ENCODE data around the gene CNTFR. TPM values are rescaled to one million over a fixed set of nuclear protein-coding genes. Genes with fewer than 3 reads are reported as not detected.
A peak's percentile ranks its signal among the peaks of the same experiment; 100 is the strongest.

The CNTFR gene
- total and polyA plus RNA-seq, 4 donors = 0.75 to 3.3 (median 2.0) TPM

DNA sequence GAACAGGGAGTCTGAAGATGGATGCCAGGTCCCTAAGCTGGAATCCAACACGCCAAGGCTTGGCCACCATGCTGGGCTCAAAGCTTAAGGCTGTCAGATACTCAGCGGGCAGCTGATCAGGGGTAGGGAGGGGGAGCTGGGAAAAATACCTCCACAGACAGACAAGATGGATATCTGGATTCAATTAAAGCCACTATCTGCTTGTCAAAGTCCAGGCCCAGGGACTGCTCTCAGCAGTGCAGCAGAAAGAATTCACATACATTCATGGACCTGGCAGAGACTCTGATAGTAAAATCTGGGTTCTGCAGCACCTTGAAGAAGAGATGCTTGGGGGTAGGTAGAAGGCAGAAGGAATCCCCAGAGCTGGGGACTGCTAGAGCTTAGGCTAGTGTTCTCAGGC lies 25.6 kb upstream of the CNTFR start:
- no peaks in the 10 kb centered on the region for H3K27me3 ChIP-seq (ENCODE audit: control insufficient read depth in 4 of 4, insufficient read depth in 4 of 4, low read length in 3 of 4)
- no peaks in the 10 kb centered on the region for H3K9me3 ChIP-seq (ENCODE audit: control insufficient read depth in 4 of 4, low read length in 3 of 4)
- DNase-seq (ENCODE audit: low spot score) = no peak
- H3K4me3 ChIP-seq (ENCODE audit: low read depth in 1 of 3, low read length in 3 of 3) = no peak overlapping the region
- peaks cover 0 to 35% (median 19%) of the 10 kb centered on the region in 4 donors for H3K36me3 ChIP-seq (ENCODE audit: control insufficient read depth in 4 of 4, insufficient read depth in 3 of 4, low read depth in 1 of 4, low read length in 3 of 4)
- no peak overlapping the region for H3K9ac ChIP-seq (ENCODE audit: low read depth in 1 of 2, low read length in 2 of 2)
- H3K4me1 ChIP-seq (ENCODE audit: control insufficient read depth in 4 of 4, insufficient read depth in 4 of 4, low read length in 3 of 4) = peaks cover 10 to 37% (median 31%) of the 10 kb centered on the region in 4 donors
- TF ChIP-seq EGR1 (IDR thresholded peaks at IDR 0.05; ENCODE audit: low read depth in 2 of 2) (no peak), SP1 (IDR thresholded peaks at IDR 0.05) (no peak), HNF4A (conservative IDR thresholded peaks at IDR 0.05) (no peak), YY1 (IDR thresholded peaks at IDR 0.05) (no peak), NR2F2 (IDR thresholded peaks at IDR 0.05) (no peak), FOXA2 (IDR thresholded peaks at IDR 0.05) (no peak), TAF1 (conservative IDR thresholded peaks at IDR 0.05) (no peak), GABPA (IDR thresholded peaks at IDR 0.05 in 1 of 2, conservative IDR thresholded peaks at IDR 0.05 in 1 of 2) (no peak), FOXA1 (IDR thresholded peaks at IDR 0.05) (no peak), HNF4G (IDR thresholded peaks at IDR 0.05) (no peak)
- TF ChIP-seq, protein P1, sequence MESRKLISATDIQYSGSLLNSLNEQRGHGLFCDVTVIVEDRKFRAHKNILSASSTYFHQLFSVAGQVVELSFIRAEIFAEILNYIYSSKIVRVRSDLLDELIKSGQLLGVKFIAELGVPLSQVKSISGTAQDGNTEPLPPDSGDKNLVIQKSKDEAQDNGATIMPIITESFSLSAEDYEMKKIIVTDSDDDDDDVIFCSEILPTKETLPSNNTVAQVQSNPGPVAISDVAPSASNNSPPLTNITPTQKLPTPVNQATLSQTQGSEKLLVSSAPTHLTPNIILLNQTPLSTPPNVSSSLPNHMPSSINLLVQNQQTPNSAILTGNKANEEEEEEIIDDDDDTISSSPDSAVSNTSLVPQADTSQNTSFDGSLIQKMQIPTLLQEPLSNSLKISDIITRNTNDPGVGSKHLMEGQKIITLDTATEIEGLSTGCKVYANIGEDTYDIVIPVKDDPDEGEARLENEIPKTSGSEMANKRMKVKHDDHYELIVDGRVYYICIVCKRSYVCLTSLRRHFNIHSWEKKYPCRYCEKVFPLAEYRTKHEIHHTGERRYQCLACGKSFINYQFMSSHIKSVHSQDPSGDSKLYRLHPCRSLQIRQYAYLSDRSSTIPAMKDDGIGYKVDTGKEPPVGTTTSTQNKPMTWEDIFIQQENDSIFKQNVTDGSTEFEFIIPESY (IDR thresholded peaks at IDR 0.05) = no peak
- TF ChIP-seq, protein P2, sequence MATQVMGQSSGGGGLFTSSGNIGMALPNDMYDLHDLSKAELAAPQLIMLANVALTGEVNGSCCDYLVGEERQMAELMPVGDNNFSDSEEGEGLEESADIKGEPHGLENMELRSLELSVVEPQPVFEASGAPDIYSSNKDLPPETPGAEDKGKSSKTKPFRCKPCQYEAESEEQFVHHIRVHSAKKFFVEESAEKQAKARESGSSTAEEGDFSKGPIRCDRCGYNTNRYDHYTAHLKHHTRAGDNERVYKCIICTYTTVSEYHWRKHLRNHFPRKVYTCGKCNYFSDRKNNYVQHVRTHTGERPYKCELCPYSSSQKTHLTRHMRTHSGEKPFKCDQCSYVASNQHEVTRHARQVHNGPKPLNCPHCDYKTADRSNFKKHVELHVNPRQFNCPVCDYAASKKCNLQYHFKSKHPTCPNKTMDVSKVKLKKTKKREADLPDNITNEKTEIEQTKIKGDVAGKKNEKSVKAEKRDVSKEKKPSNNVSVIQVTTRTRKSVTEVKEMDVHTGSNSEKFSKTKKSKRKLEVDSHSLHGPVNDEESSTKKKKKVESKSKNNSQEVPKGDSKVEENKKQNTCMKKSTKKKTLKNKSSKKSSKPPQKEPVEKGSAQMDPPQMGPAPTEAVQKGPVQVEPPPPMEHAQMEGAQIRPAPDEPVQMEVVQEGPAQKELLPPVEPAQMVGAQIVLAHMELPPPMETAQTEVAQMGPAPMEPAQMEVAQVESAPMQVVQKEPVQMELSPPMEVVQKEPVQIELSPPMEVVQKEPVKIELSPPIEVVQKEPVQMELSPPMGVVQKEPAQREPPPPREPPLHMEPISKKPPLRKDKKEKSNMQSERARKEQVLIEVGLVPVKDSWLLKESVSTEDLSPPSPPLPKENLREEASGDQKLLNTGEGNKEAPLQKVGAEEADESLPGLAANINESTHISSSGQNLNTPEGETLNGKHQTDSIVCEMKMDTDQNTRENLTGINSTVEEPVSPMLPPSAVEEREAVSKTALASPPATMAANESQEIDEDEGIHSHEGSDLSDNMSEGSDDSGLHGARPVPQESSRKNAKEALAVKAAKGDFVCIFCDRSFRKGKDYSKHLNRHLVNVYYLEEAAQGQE (IDR thresholded peaks at IDR 0.05) = no peak
- 94% methylated on average over 2 of the region's 2 CpGs for WGBS
- H3K27ac ChIP-seq (ENCODE audit: low read depth in 1 of 2, low read length in 2 of 2) = no peak overlapping the region

DNA sequence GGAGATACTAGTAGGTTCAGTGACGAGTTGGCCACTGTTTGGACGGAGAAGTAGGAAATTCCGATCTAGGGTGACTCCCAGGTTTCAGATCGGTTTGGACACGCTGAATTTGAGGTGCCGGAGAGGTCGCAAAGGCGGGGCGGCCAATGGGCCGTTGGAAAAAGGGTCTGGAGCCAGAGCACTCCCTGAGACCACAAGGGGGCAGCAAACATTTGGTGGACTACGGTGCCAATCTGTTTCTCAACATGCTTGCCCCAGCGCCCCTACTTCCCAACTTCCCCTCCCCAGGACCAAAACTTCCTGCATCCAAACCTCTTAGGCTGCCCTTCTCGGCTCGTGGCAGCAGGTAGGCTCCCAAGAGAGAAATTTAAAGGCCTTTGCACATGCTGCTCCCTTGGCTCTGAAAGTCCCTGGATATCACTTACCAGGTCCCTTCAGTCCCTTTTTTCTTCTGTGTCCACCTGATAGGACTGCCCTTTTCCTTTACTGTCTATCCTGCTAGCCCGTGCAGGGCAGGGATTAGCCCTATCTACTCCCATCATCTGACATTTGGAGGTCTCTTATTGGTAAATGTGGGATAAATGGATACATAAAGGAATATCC lies 23.4 kb upstream of the CNTFR start:
- H3K27ac ChIP-seq (ENCODE audit: low read depth in 1 of 2, low read length in 2 of 2) = peak overlapping the region; percentile 81 to 90
- H3K9ac ChIP-seq (ENCODE audit: low read depth in 1 of 2, low read length in 2 of 2) = peak overlapping the region; percentile 29 to 54
- peaks cover 0 to 32% (median 19%) of the 10 kb centered on the region in 4 donors for H3K36me3 ChIP-seq (ENCODE audit: control insufficient read depth in 4 of 4, insufficient read depth in 3 of 4, low read depth in 1 of 4, low read length in 3 of 4)
- peak overlapping the region; percentile 37 to 74 (median 70) for H3K4me3 ChIP-seq (ENCODE audit: low read depth in 1 of 3, low read length in 3 of 3)
- H3K9me3 ChIP-seq (ENCODE audit: control insufficient read depth in 4 of 4, low read length in 3 of 4) = no peaks in the 10 kb centered on the region
- WGBS = 2% methylated on average over 15 of the region's 15 CpGs
- peak; percentile 82 for DNase-seq (ENCODE audit: low spot score)
- TF ChIP-seq GABPA (IDR thresholded peaks at IDR 0.05 in 1 of 2, conservative IDR thresholded peaks at IDR 0.05 in 1 of 2) (peak in 1 of 2 donors; percentile 14), RXRA (IDR thresholded peaks at IDR 0.05) (peak in 1 of 2 donors; percentile 25), RAD21 (IDR thresholded peaks at IDR 0.05) (peak; percentile 77 to 81), FOXA1 (IDR thresholded peaks at IDR 0.05) (no peak), HNF4A (conservative IDR thresholded peaks at IDR 0.05) (peak in 1 of 2 donors; percentile 36)
- TF ChIP-seq, protein P3, sequence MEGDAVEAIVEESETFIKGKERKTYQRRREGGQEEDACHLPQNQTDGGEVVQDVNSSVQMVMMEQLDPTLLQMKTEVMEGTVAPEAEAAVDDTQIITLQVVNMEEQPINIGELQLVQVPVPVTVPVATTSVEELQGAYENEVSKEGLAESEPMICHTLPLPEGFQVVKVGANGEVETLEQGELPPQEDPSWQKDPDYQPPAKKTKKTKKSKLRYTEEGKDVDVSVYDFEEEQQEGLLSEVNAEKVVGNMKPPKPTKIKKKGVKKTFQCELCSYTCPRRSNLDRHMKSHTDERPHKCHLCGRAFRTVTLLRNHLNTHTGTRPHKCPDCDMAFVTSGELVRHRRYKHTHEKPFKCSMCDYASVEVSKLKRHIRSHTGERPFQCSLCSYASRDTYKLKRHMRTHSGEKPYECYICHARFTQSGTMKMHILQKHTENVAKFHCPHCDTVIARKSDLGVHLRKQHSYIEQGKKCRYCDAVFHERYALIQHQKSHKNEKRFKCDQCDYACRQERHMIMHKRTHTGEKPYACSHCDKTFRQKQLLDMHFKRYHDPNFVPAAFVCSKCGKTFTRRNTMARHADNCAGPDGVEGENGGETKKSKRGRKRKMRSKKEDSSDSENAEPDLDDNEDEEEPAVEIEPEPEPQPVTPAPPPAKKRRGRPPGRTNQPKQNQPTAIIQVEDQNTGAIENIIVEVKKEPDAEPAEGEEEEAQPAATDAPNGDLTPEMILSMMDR (IDR thresholded peaks at IDR 0.05; ENCODE audit: low read depth, low read length, missing input control) = peak; percentile 81
- no peaks in the 10 kb centered on the region for H3K27me3 ChIP-seq (ENCODE audit: control insufficient read depth in 4 of 4, insufficient read depth in 4 of 4, low read length in 3 of 4)
- H3K4me1 ChIP-seq (ENCODE audit: control insufficient read depth in 4 of 4, insufficient read depth in 4 of 4, low read length in 3 of 4) = peaks cover 11 to 26% (median 21%) of the 10 kb centered on the region in 4 donors

All from liver (tissue), 9 donors.